ENCODE results near the gene GPX4.

The GPX4 gene

GRCh38 chr19:1103708-1104310 lies at the start of gene GPX4:
GPX4 (plus strand) TSS chr19:1103994; CDS start chr19:1104044, 50 bp downstream.
- Mint-ChIP-seq H3K9me3 (no peaks in the 10 kb centered on the region), H3K27me3 (ENCODE audit: low read depth) (peaks cover 4% of the 10 kb centered on the region), H3K4me3 (peak within 1 kb of the TSS; percentile 78 to 85 (median 84)), H3K36me3 (ENCODE audit: low read depth) (no peaks in the 10 kb centered on the region), H3K4me1 (peaks cover 13% of the 10 kb centered on the region), H3K27ac (peak within 1 kb of the TSS; percentile 86 to 97 (median 88))
- no peak for TF ChIP-seq CTCF (IDR thresholded peaks at IDR 0.05; ENCODE audit: unreplicated experiment in 3 of 3)

- H3K9me3 Mint-ChIP-seq: no peaks in the 10 kb centered on the region
- no peak overlapping the region for H3K4me3 Mint-ChIP-seq
- no peak for TF ChIP-seq CTCF (IDR thresholded peaks at IDR 0.05; ENCODE audit: unreplicated experiment in 3 of 3)
- H3K27me3 Mint-ChIP-seq (ENCODE audit: low read depth): peaks cover under 1% of the 10 kb centered on the region
- peaks cover 4% of the 10 kb centered on the region for H3K36me3 Mint-ChIP-seq (ENCODE audit: low read depth)
- H3K27ac Mint-ChIP-seq: no peak overlapping the region
- no peaks in the 10 kb centered on the region for H3K4me1 Mint-ChIP-seq
Observed at GRCh38 chr19:1054102-1055027, 49.4 kb upstream of the GPX4 start.

- Mint-ChIP-seq H3K27ac (no peak overlapping the region), H3K4me1 (no peaks in the 10 kb centered on the region), H3K36me3 (ENCODE audit: low read depth) (peaks cover 4% of the 10 kb centered on the region), H3K4me3 (no peak overlapping the region), H3K27me3 (ENCODE audit: low read depth) (peaks cover 3% of the 10 kb centered on the region), H3K9me3 (no peaks in the 10 kb centered on the region)
- no peak for TF ChIP-seq CTCF (IDR thresholded peaks at IDR 0.05; ENCODE audit: unreplicated experiment in 3 of 3)
Observed at GRCh38 chr19:1055028-1055425, 48.8 kb upstream of the GPX4 start.

- peaks cover 3% of the 10 kb centered on the region for H3K27me3 Mint-ChIP-seq (ENCODE audit: low read depth)
- H3K27ac Mint-ChIP-seq: no peak overlapping the region
- no peaks in the 10 kb centered on the region for H3K4me1 Mint-ChIP-seq
- no peak overlapping the region for H3K4me3 Mint-ChIP-seq
- no peak for TF ChIP-seq CTCF (IDR thresholded peaks at IDR 0.05; ENCODE audit: unreplicated experiment in 3 of 3)
- H3K36me3 Mint-ChIP-seq (ENCODE audit: low read depth): peaks cover 4% of the 10 kb centered on the region
- H3K9me3 Mint-ChIP-seq: no peaks in the 10 kb centered on the region
Observed at GRCh38 chr19:1055886-1056620, 47.7 kb upstream of the GPX4 start.

GRCh38 chr19:1057176-1057855 lies 46.5 kb upstream of the GPX4 start:
- H3K4me1 Mint-ChIP-seq: no peaks in the 10 kb centered on the region
- no peaks in the 10 kb centered on the region for H3K9me3 Mint-ChIP-seq
- no peak overlapping the region for H3K27ac Mint-ChIP-seq

More at GRCh38 chr19:1057176-1057855, 46.5 kb upstream of the GPX4 start:
- no peak overlapping the region for H3K4me3 Mint-ChIP-seq
- peaks cover 4% of the 10 kb centered on the region for H3K36me3 Mint-ChIP-seq (ENCODE audit: low read depth)
- TF ChIP-seq CTCF (IDR thresholded peaks at IDR 0.05; ENCODE audit: unreplicated experiment in 3 of 3): no peak
- H3K27me3 Mint-ChIP-seq (ENCODE audit: low read depth): peaks cover 8% of the 10 kb centered on the region
